Kidney (tissue), 14 donors: ENCODE results near the gene WNT9B. TPM values are rescaled to one million over a fixed set of nuclear protein-coding genes. Genes with fewer than 3 reads are reported as not detected.
"Not testable (repeated sequence)": the region's sequence is repeated elsewhere in the genome, so short reads cannot be mapped to it uniquely, and the experiment has no call there.

Source experiments
- DNase-seq, 5 donors: peaks; one replicate each; pipeline ENCODE4 v3.0.0-alpha.2; 2013 to 2020
- FAIRE-seq: peaks from 2 replicates; lab custom pipeline; 2012; peaks lifted over from hg19 to GRCh38; lab: Jason Lieb, UNC
- H3K27ac ChIP-seq, 2 donors: one replicate each; pipeline ENCODE4 v1.7.0; 2013; ENCODE audit warnings: low read depth in 2 of 2, low read length in 2 of 2, inconsistent platforms in 1 of 2
- H3K27me3 ChIP-seq: one replicate; pipeline ENCODE4 v1.7.1; 2013; ENCODE audit warnings: low read length, inconsistent platforms; ENCODE audit not compliant: control insufficient read depth, insufficient read depth
- H3K36me3 ChIP-seq, 3 donors: one replicate each; pipeline versions ENCODE4 v1.7.0 to v1.7.1; 2013; ENCODE audit warnings: low read length in 3 of 3, control low read depth in 1 of 3, inconsistent platforms in 1 of 3; ENCODE audit not compliant: insufficient read depth in 3 of 3, control insufficient read depth in 2 of 3
- H3K4me1 ChIP-seq, 3 donors: one replicate each; pipeline versions ENCODE4 v1.7.0 to v1.7.1; 2013; ENCODE audit warnings: low read length in 3 of 3, inconsistent platforms in 1 of 3, low read depth in 1 of 3; ENCODE audit not compliant: control insufficient read depth in 2 of 3, insufficient read depth in 2 of 3
- H3K4me3 ChIP-seq, 3 donors: one replicate each; pipeline versions ENCODE4 v1.7.0 to v1.8.1; 2013; ENCODE audit warnings: low read length in 3 of 3, control low read depth in 1 of 3, inconsistent platforms in 1 of 3
- H3K9ac ChIP-seq, 3 donors: one replicate each; pipeline versions ENCODE4 v1.7.0 to v1.7.1; 2013; ENCODE audit warnings: low read length in 3 of 3, control low read depth in 1 of 3, inconsistent platforms in 1 of 3
- H3K9me3 ChIP-seq, 3 donors: one replicate each; pipeline versions ENCODE4 v1.7.0 to v1.7.1; 2013; ENCODE audit warnings: low read length in 3 of 3, control low read depth in 1 of 3, inconsistent platforms in 1 of 3; ENCODE audit not compliant: control insufficient read depth in 2 of 3, insufficient read depth in 1 of 3
- intact Hi-C: fragments of 100-400 bp; cut with DNase I; formaldehyde crosslinking; loops from one replicate; pipeline ENCODE4 v1.11.1; 2022
- polyA plus RNA-seq: library from polyadenylated mRNA; stranded (reverse); fragments of 350-450 nt; fragmentation: Illumina TruSeq; extraction: RNeasy Lipid Tissue Mini Kit (QIAGEN cat#74804); gene quantifications from one replicate; pipeline ENCODE4 v1.2.3, GENCODE V29; 2014; ENCODE audit warnings: low read depth, low replicate concordance; ENCODE audit not compliant: insufficient read depth
- total RNA-seq: library from RNA; stranded (reverse); fragmentation: NEBNext Ultra II Directional; extraction: Animal tissue kit (Norgen Biotek cat#: 25700); gene quantifications from one replicate; pipeline ENCODE4 v1.2.1, GENCODE V29; 2021
- TF ChIP-seq, protein P1 (sequence below): IDR thresholded peaks from 3 replicates; pipeline ENCODE4 v1.5.1; 2012; ENCODE audit warnings: mild to moderate bottlenecking, moderate library complexity, borderline replicate concordance; ENCODE audit not compliant: insufficient read depth; ENCODE audit errors: extremely low read depth
- donor health status: control.
- donor health status: control.
- donor health status: control.
- donor health status: control.
- donor health status: control.
- donor health status: DM: yes; HTN: yes; CAD: no.
- donor health status: Normal renal cell carcinoma (clear cell type).

The WNT9B gene
- total and polyA plus RNA-seq, 2 donors from 2014 or later, result 1.9 to 5.3 TPM

DNA sequence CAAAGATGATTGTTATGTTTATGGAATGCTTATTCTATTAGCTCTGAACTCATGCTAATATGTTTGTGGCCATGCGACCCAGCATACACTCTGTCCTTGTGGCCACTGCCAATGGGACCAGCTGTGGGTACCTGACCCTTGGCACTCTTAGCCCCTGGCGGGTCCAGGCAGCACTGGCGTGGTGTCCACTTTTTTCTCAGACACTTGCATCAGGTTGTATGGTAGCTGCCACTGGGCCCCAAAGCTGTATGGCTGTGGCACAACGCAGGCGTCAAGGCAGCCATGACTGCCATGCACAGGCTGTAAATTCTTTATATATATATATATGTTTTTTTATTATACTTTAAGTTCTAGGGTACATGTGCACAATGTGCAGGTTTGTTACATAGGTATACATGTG, 12.2 kb upstream of the WNT9B start:
- peaks cover 3% of the 10 kb centered on the region for H3K27me3 ChIP-seq
- H3K9me3 ChIP-seq, result peaks cover 0 to 9% (median 0%) of the 10 kb centered on the region in 3 donors
- H3K36me3 ChIP-seq, result no peaks in the 10 kb centered on the region
- H3K4me3 ChIP-seq, result no peak overlapping the region
- DNase-seq, result peak in 1 of 5 donors; percentile 28
- no peak for FAIRE-seq
- peaks cover 0 to 2% (median 0%) of the 10 kb centered on the region in 3 donors for H3K4me1 ChIP-seq
- TF ChIP-seq, protein P1, sequence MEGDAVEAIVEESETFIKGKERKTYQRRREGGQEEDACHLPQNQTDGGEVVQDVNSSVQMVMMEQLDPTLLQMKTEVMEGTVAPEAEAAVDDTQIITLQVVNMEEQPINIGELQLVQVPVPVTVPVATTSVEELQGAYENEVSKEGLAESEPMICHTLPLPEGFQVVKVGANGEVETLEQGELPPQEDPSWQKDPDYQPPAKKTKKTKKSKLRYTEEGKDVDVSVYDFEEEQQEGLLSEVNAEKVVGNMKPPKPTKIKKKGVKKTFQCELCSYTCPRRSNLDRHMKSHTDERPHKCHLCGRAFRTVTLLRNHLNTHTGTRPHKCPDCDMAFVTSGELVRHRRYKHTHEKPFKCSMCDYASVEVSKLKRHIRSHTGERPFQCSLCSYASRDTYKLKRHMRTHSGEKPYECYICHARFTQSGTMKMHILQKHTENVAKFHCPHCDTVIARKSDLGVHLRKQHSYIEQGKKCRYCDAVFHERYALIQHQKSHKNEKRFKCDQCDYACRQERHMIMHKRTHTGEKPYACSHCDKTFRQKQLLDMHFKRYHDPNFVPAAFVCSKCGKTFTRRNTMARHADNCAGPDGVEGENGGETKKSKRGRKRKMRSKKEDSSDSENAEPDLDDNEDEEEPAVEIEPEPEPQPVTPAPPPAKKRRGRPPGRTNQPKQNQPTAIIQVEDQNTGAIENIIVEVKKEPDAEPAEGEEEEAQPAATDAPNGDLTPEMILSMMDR, result no peak
- H3K9ac ChIP-seq, result no peak overlapping the region
- intact Hi-C loops, result no loop called here
- H3K27ac ChIP-seq, result no peak overlapping the region

DNA sequence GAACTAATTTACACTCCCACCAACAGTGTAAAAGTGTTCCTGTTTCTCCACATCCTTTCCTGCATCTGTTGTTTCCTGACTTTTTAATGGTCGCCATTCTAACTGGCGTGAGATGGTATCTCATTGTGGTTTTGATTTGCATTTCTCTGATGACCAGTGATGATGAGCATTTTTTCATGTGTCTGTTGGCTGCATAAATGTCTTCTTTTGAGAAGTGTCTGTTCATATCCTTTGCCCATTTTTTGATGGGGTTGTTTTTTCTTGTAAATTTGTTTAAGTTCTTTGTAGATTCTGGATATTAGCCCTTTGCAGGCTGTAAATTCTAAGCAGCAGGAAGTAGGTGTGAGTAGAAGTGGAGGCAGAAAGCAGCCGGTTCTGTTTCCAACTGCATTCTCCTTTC, 10.8 kb upstream of the WNT9B start:
- H3K27ac ChIP-seq, H3K4me1 ChIP-seq, H3K36me3 ChIP-seq, FAIRE-seq, H3K27me3 ChIP-seq, H3K9me3 ChIP-seq, H3K4me3 ChIP-seq, DNase-seq, H3K9ac ChIP-seq: not testable (repeated sequence)
- intact Hi-C loops, result loop anchor here (10.0 kb wide), 1 partner anchor 104 kb away; no protein-coding TSS in a partner anchor

DNA sequence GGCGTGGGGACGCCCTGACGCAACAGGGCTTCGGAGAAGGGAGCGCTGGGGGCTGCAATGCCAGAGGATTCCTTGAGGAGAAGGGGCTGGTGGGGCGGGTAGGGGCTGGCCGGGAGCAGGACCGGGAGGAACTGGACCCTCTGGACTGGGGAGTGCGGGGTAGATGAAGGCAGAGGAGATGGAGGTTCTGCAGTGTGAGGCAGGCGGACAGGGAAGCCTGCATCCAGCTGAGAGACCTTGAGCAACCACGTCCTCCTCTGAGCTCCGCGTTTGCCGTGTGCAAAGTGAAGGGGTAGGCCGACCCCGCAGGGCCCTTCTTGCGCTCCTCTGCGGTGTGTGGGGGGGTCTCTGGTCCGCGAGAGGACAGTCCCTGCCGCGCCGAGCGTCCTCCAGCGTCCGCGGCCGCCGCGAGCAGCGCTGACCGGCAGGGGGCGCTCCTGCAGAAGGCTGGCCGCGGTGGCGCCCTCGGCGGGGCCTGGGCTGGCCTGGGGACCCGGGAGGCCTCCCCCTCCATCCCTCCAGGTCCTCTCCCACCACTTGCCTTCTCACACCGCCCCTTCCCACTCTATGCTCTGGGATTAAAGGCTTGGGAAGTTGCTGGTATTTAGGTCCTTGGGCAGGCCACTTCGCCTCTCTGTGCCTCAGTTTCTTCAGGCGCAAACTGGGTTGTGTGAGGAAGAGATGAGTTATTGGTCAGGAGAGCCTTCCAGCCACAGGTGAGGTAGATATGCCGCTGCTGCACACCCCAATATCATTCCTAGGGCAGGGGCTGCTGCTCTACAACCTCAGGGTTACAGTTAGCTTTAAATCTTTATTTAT, 9.6 kb upstream of the WNT9B start:
- TF ChIP-seq, protein P1, result peak; percentile 75
- Histone ChIP-seq H3K4me1 (peaks cover 0 to 2% (median 0%) of the 10 kb centered on the region in 3 donors), H3K9ac (no peak overlapping the region), H3K36me3 (no peaks in the 10 kb centered on the region), H3K27ac (no peak overlapping the region), H3K9me3 (peaks cover 0 to 9% (median 0%) of the 10 kb centered on the region in 3 donors), H3K27me3 (peaks cover 3% of the 10 kb centered on the region), H3K4me3 (no peak overlapping the region)
- DNase-seq (peak in 2 of 5 donors; percentile 34 to 51), FAIRE-seq (no peak)
- intact Hi-C loops, result loop anchor here (10.0 kb wide), 1 partner anchor 103 kb away; no protein-coding TSS in a partner anchor

DNA sequence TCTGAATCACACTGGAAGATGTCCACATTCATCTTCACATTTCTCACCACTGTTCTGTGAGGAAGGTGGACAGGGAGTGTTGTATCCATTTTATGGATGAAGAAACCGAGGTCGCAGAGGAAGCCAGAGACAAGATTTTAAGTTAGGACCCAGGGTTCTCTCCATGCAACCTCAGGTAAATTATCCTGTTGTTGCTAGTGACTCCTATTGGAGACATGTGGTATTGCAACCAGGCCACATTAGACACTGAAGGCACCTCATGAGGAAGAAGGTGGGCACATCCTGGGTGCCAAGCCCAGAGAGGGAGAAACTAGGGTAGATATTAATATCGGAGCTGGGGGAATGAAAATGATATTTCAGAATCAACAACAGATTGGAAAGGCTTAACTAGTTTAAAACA, 8.5 kb upstream of the WNT9B start:
- TF ChIP-seq, protein P1, result no peak
- Histone ChIP-seq H3K4me1 (peaks cover 0 to 2% (median 0%) of the 10 kb centered on the region in 3 donors), H3K4me3 (no peak overlapping the region), H3K9ac (no peak overlapping the region), H3K27ac (no peak overlapping the region), H3K9me3 (peaks cover 0 to 9% (median 0%) of the 10 kb centered on the region in 3 donors), H3K36me3 (no peaks in the 10 kb centered on the region), H3K27me3 (peaks cover 3% of the 10 kb centered on the region)
- intact Hi-C loops, result loop anchor here (10.0 kb wide), 1 partner anchor 102 kb away; no protein-coding TSS in a partner anchor
- no peak for DNase-seq
- FAIRE-seq, result no peak
